Measurements from ENCODE around the gene PBX1. TPM values are rescaled to one million over a fixed set of nuclear protein-coding genes. Genes with fewer than 3 reads are reported as not detected.

The PBX1 gene
- total RNA-seq, 4 donors from 2014 or later = 15.2 to 48.6 (median 23.5) TPM

DNA sequence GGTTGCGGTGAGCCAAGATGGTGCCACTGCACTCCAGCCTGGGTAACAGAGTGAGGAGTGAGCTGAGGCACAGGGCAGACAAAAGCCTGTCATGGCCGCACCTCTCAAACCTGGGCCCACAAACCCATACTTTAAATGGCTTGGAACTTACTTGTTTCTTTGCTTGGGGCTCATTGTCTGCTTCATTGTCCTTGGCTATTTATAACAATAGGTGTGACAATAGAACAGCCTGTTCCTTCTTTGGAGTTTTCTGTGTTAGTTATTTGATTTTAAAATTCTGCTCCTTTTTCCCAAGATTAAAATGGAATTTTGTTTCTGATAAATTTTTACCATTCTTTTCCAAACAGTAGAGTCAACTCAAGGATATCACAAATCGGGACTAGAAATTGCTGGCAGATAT, 94.7 kb downstream of the PBX1 start:
- Histone ChIP-seq H3K9me3 (no peaks in the 10 kb centered on the region), H3K4me1 (peaks cover 14 to 85% (median 30%) of the 10 kb centered on the region in 3 donors), H3K27me3 (no peaks in the 10 kb centered on the region), H3K4me3 (no peak overlapping the region), H3K36me3 (no peaks in the 10 kb centered on the region), H3K27ac (peak overlapping the region in 1 of 4 donors; percentile 69)
- intact Hi-C loops (cut with DNase I) = no loop called here
- no peak for TF ChIP-seq CTCF (IDR thresholded peaks at IDR 0.05)
- TF ChIP-seq POLR2A (IDR thresholded peaks at IDR 0.05) = no peak
- WGBS, 2 donors = 74 to 85% methylated on average over 2 to 3 of the region's 3 CpGs
- no peak for DNase-seq

DNA sequence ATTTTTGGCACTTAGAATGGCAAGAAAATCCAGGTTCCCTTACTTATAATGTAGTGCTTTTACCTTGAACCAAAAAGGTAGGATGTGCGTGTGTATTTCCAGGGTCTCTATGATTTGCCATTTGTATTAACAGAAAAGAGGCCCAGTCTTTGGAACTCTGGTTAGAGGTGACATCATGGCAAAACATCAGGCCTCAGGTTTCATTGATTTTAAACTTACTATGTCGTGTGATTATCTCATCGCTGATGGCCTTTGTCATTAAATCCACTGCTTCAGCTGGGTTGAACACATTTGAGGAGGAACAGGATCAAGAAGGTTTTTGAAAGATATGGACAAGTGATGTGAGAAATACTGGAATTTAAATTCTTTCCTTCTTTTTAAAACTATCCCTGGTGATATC, 95.2 kb downstream of the PBX1 start:
- Histone ChIP-seq H3K9me3 (no peaks in the 10 kb centered on the region), H3K4me3 (no peak overlapping the region), H3K36me3 (no peaks in the 10 kb centered on the region), H3K4me1 (peaks cover 14 to 85% (median 30%) of the 10 kb centered on the region in 3 donors), H3K27ac (peak overlapping the region in 1 of 4 donors; percentile 69), H3K27me3 (no peaks in the 10 kb centered on the region)
- intact Hi-C loops (cut with DNase I) = no loop called here
- TF ChIP-seq POLR2A (IDR thresholded peaks at IDR 0.05) (no peak), CTCF (IDR thresholded peaks at IDR 0.05) (no peak)
- WGBS, 2 donors = 59 to 77% methylated on average over 3 of the region's 3 CpGs
- no peak for DNase-seq

DNA sequence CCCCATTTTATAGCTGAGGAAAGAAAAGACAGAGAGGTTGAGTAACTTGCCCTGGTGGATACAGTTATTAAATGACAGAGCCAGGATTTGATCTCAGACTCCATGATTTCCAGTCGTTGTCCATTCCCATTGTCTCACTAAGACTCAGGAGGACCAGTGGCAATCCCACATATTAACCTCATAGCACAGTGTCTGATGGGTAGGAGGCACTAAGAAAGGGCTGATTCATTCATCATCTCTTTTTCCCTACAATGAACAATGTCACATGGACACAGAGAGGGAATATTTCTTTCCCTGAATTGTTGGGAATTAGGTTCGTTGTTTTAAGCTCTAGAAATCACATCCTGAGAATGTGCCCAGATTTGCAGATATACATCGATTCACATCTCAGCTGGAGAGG, 99.9 kb downstream of the PBX1 start:
- WGBS, 2 donors = 29 to 58% methylated on average over 3 of the region's 3 CpGs
- Histone ChIP-seq H3K4me1 (peaks cover 17 to 85% (median 23%) of the 10 kb centered on the region in 3 donors), H3K9me3 (no peaks in the 10 kb centered on the region), H3K36me3 (no peaks in the 10 kb centered on the region), H3K4me3 (no peak overlapping the region), H3K27me3 (no peaks in the 10 kb centered on the region), H3K27ac (peak overlapping the region; percentile 73 to 84 (median 78))
- intact Hi-C loops (cut with DNase I) = no loop called here
- DNase-seq = no peak
- TF ChIP-seq CTCF (IDR thresholded peaks at IDR 0.05) = no peak
- no peak for TF ChIP-seq POLR2A (IDR thresholded peaks at IDR 0.05)

GRCh38 chr1:164659621-164660411, 100.8 kb downstream of the PBX1 start:
- no peak for DNase-seq
- H3K27ac ChIP-seq = peak overlapping the region; percentile 73 to 84 (median 78)
- WGBS, 2 donors = 22 to 24% methylated on average over 4 of the region's 4 CpGs
- H3K36me3 ChIP-seq = no peaks in the 10 kb centered on the region
- no peak for TF ChIP-seq POLR2A (IDR thresholded peaks at IDR 0.05)
- no peak for TF ChIP-seq CTCF (IDR thresholded peaks at IDR 0.05)
- intact Hi-C loops (cut with DNase I) = no loop called here
- H3K27me3 ChIP-seq = no peaks in the 10 kb centered on the region
- peaks cover 17 to 90% (median 23%) of the 10 kb centered on the region in 3 donors for H3K4me1 ChIP-seq
- H3K9me3 ChIP-seq = no peaks in the 10 kb centered on the region
- peak overlapping the region in 1 of 4 donors; percentile 1 for H3K4me3 ChIP-seq

GRCh38 chr1:164660412-164660772, 101.4 kb downstream of the PBX1 start:
- WGBS, 2 donors = 26 to 28% methylated on average over 1 to 2 of the region's 2 CpGs
- Histone ChIP-seq H3K36me3 (no peaks in the 10 kb centered on the region), H3K27me3 (no peaks in the 10 kb centered on the region), H3K4me3 (no peak overlapping the region), H3K9me3 (no peaks in the 10 kb centered on the region), H3K4me1 (peaks cover 17 to 89% (median 23%) of the 10 kb centered on the region in 3 donors), H3K27ac (peak overlapping the region in 3 of 4 donors; percentile 74 to 84 (median 83))
- TF ChIP-seq CTCF (IDR thresholded peaks at IDR 0.05) (no peak), POLR2A (IDR thresholded peaks at IDR 0.05) (no peak)
- intact Hi-C loops (cut with DNase I) = no loop called here
- no peak for DNase-seq

Measured in esophagus squamous epithelium (tissue), 5 donors.